ENCODE data around the gene ATP11A. TPM values are rescaled to one million over a fixed set of nuclear protein-coding genes. Genes with fewer than 3 reads are reported as not detected.

Gene ATP11A
- total and polyA plus RNA-seq, 2 donors (not counting 3 experiments of a cell fraction or from before 2014, with no cell fraction given), result 16.5 to 88.1 TPM

GRCh38 chr13:112699322-112699918, 9.6 kb downstream of the ATP11A start:
- FAIRE-seq (no peak), DNase-seq (ENCODE audit: low read depth, low spot score) (no peak)
- Histone ChIP-seq H3K9me1 (replicated peaks; ENCODE audit: control insufficient read depth, extremely low read depth, insufficient read depth, low read length) (no peaks in the 10 kb centered on the region), H3K27ac (ENCODE audit: insufficient read depth, low read depth, low read length) (no peak overlapping the region), H3K4me3 (replicated peaks in 1 of 3; ENCODE audit: insufficient read depth in 1 of 3, low read depth in 1 of 3, low read length in 3 of 3) (no peak overlapping the region), H3K9ac (replicated peaks; ENCODE audit: extremely low read depth, insufficient read depth, low read length) (no peak overlapping the region), H3K4me2 (ENCODE audit: insufficient read depth, low read length) (no peak overlapping the region), H3K79me2 (ENCODE audit: control insufficient read depth, insufficient read depth, low read length) (peaks cover 51% of the 10 kb centered on the region), H3K9me3 (replicated peaks; ENCODE audit: control insufficient read depth, insufficient read depth, low read length) (no peaks in the 10 kb centered on the region), H3K4me1 (ENCODE audit: control insufficient read depth, extremely low read depth, insufficient read depth, low read length) (peaks cover 9% of the 10 kb centered on the region), H2AFZ (ENCODE audit: low read depth, low read length) (no peak overlapping the region), H3K36me3 (ENCODE audit: control insufficient read depth in 2 of 2, extremely low read depth in 1 of 2, insufficient read depth in 2 of 2, low read length in 2 of 2) (peaks cover 0 to 2% of the 10 kb centered on the region in 2 experiments), H4K20me1 (replicated peaks; ENCODE audit: control insufficient read depth, extremely low read depth, insufficient read depth, low read length) (no peaks in the 10 kb centered on the region), H3K27me3 (ENCODE audit: control insufficient read depth in 2 of 2, insufficient read depth in 2 of 2, low read length in 2 of 2) (no peaks in the 10 kb centered on the region)
- no TSS peak for BruUV-seq (replicated peaks)
- ChIA-PET CTCF (no interaction called here), POLR2A (no interaction called here)
- TF ChIP-seq CTCF (IDR thresholded peaks at IDR 0.05; ENCODE audit: extremely low read depth in 1 of 2, insufficient read depth in 1 of 2, low read depth in 1 of 2, low read length in 2 of 2) (no peak), MAX (IDR thresholded peaks at IDR 0.05; ENCODE audit: insufficient read depth, insufficient read length) (no peak), POLR2A (IDR thresholded peaks at IDR 0.05; ENCODE audit: low read depth, low read length) (no peak), POLR2AphosphoS5 (IDR thresholded peaks at IDR 0.05; ENCODE audit: insufficient read depth, low read depth, low read length) (no peak), EZH2 (IDR thresholded peaks at IDR 0.05; ENCODE audit: borderline replicate concordance, low read depth, low read length, severe bottlenecking) (no peak), GATA2 (IDR thresholded peaks at IDR 0.05; ENCODE audit: insufficient read depth, insufficient read length, low read depth, low read length) (no peak), JUN (IDR thresholded peaks at IDR 0.05; ENCODE audit: borderline replicate concordance, insufficient read depth, insufficient read length, low read depth) (no peak), MYC (IDR thresholded peaks at IDR 0.05; ENCODE audit: low read depth, low read length) (no peak), FOS (IDR thresholded peaks at IDR 0.05; ENCODE audit: borderline replicate concordance, insufficient read depth, low read length) (no peak)
- intact Hi-C loops (cut with micrococcal nuclease), result no loop called here
- dilution Hi-C loops (cut with MboI; ENCODE audit: extremely low pct_ligation_motif_present, low sequenced_read_pairs), result no loop called here

Data from endothelial cell of umbilical vein (primary cell).